Gastroesophageal sphincter (tissue), 4 donors: ENCODE measurements around the gene TBC1D1. TPM values are rescaled to one million over a fixed set of nuclear protein-coding genes. Genes with fewer than 3 reads are reported as not detected.

Source experiments
- ATAC-seq: fragments of 150-250 bp; one replicate; pipeline ENCODE4 v1.9.1; 2016; ENCODE audit warnings: mild to moderate bottlenecking, moderate library complexity
- H3K27ac ChIP-seq, 4 donors: fragments of 200-600 bp; sonication (generic) in 3 of 4; 1 replicate in 3 of 4; 2 replicates in 1 of 4; pipeline ENCODE4 v1.5.1; 2016 to 2019
- H3K27me3 ChIP-seq: fragments of 200-600 bp; sonication (generic); one replicate; pipeline ENCODE4 v1.5.1; 2019
- H3K36me3 ChIP-seq, 2 donors: fragments of 200-600 bp; sonication (generic); one replicate each; pipeline ENCODE4 v1.5.1; 2019; ENCODE audit warnings: control low read depth in 1 of 2
- H3K4me1 ChIP-seq, 3 donors: fragments of 200-600 bp; sonication (generic); 1 replicate in 2 of 3; 2 replicates in 1 of 3; pipeline ENCODE4 v1.5.1; 2016 to 2019; ENCODE audit warnings: control low read depth in 2 of 3
- H3K4me3 ChIP-seq, 2 donors: fragments of 200-600 bp; sonication (generic); one replicate each; pipeline ENCODE4 v1.5.1; 2019; ENCODE audit warnings: mild to moderate bottlenecking in 1 of 2, moderate library complexity in 1 of 2
- H3K9me3 ChIP-seq, 3 donors: fragments of 200-600 bp; sonication (generic); one replicate each; pipeline ENCODE4 v1.5.1; 2017 to 2019; ENCODE audit warnings: control low read depth in 2 of 3
- EP300 ChIP-seq: sonication (generic); formaldehyde crosslinking; IDR thresholded peaks from one replicate; pipeline ENCODE4 v1.6.1; 2017; ENCODE audit warnings: antibody characterized with exemption, mild to moderate bottlenecking
- POLR2A ChIP-seq, 2 donors: fragments of 450-650 bp; IDR thresholded peaks; one replicate each; pipeline ENCODE4 v1.6.1; 2017; ENCODE audit warnings: antibody characterized with exemption in 2 of 2, mild to moderate bottlenecking in 2 of 2, moderate library complexity in 1 of 2
- POLR2AphosphoS5 ChIP-seq: sonication (generic); formaldehyde crosslinking; IDR thresholded peaks from one replicate; pipeline ENCODE4 v1.6.1; 2017; ENCODE audit warnings: antibody characterized with exemption
- WGBS, 2 donors: methylation state at CpG; one replicate each; pipeline ENCODE4 v1.1.5; 2018; ENCODE audit warnings: low coverage in 1 of 2; 5-methylcytosine and 5-hydroxymethylcytosine counted together
- total RNA-seq, 4 donors: library from RNA; depleted of rRNA; stranded (reverse); fragments of >200 nt; gene quantifications; one replicate each; pipeline ENCODE4 v1.1.0, GENCODE V29; 2016
- TF ChIP-seq, protein P1 (sequence below), 4 experiments: fragments of 200-600 bp in 2 of 4; fragments of 450-650 bp in 2 of 4; sonication (generic) in 1 of 4; IDR thresholded peaks; one replicate each; pipeline ENCODE4 v1.5.1; 2017 to 2019; ENCODE audit warnings: antibody characterized with exemption in 4 of 4, mild to moderate bottlenecking in 2 of 4, moderate library complexity in 2 of 4

Gene TBC1D1
- total RNA-seq, 4 donors from 2014 or later = 190 to 279 (median 241) TPM

DNA sequence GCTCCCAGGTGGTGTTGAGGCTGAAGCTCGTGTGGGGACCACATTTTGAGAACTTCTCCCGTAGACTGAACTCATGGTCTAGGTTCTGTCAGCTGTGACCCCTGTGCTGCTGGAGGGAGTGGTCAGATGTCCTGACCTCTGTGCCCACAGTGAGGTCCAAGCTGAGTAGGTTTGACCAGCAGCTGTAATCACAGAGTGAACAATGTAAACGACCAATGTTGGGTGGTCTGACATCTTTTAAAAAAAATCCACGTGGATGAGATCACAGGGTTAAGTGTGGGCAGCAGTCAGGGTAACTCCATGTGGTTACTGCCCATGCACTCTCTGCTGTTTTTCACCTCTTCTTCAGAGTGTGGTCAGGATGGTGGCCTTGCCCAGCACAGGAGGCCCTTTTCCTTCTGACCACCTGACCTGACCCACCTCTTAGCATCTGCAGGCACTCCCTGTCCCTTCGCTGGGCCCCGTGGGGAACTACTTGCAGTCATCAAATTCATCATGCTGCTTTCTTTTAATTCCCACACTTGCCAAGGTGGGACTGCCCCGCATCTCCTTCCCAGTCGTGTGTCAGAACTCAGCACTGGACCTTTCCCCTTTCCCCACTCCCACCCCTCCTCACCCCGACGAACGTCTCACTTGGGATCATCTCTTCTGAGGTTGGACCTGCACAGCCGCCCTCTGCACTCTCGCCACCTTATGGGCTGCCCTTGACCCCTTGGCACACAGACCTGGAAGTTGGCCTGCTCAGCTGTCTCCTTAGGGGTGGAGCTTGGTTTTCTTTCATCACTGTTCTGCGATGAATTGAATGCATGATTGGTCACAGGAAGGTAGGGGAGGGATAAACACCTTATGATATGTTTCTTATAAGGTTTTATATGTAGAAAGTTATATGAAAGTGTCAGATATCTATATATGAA is 189.4 kb downstream of the TBC1D1 start:
- TF ChIP-seq EP300 = no peak
- TF ChIP-seq POLR2A (IDR thresholded peaks at IDR 0.05) = no peak
- TF ChIP-seq POLR2AphosphoS5 = no peak
- TF ChIP-seq, protein P1, sequence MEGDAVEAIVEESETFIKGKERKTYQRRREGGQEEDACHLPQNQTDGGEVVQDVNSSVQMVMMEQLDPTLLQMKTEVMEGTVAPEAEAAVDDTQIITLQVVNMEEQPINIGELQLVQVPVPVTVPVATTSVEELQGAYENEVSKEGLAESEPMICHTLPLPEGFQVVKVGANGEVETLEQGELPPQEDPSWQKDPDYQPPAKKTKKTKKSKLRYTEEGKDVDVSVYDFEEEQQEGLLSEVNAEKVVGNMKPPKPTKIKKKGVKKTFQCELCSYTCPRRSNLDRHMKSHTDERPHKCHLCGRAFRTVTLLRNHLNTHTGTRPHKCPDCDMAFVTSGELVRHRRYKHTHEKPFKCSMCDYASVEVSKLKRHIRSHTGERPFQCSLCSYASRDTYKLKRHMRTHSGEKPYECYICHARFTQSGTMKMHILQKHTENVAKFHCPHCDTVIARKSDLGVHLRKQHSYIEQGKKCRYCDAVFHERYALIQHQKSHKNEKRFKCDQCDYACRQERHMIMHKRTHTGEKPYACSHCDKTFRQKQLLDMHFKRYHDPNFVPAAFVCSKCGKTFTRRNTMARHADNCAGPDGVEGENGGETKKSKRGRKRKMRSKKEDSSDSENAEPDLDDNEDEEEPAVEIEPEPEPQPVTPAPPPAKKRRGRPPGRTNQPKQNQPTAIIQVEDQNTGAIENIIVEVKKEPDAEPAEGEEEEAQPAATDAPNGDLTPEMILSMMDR (IDR thresholded peaks at IDR 0.05) = no peak
- peaks cover 0 to 31% of the 10 kb centered on the region in 2 donors for H3K36me3 ChIP-seq
- WGBS, 2 donors = 82 to 93% methylated on average over 6 to 13 of the region's 14 CpGs
- no peaks in the 10 kb centered on the region for H3K9me3 ChIP-seq
- H3K4me1 ChIP-seq = peaks cover 0 to 83% (median 6%) of the 10 kb centered on the region in 3 donors
- H3K27me3 ChIP-seq = no peaks in the 10 kb centered on the region
- ATAC-seq = no peak
- no peak overlapping the region for H3K4me3 ChIP-seq
- no peak overlapping the region for H3K27ac ChIP-seq

DNA sequence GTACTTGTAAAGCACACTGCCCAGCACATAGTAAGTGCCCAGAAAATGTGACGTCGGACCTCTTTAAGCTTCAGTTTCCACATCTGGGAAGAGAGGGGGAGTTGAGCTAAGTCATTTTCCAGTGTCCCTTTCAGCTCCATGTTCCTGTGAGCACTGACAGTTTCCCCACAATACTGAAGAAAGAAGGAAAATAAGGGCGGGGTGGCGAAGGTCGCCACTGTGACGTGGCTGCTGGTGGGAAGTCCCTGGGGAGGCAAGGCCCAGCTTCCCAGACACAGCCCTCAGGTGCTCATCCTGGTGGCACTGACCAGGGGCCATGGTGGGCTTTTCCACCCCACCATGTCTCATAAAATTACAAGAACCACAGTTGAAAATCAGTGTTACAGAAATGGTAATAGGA is 191.1 kb downstream of the TBC1D1 start:
- WGBS, 2 donors = 86 to 89% methylated on average over 2 to 6 of the region's 6 CpGs
- Histone ChIP-seq H3K4me1 (peaks cover 0 to 89% (median 10%) of the 10 kb centered on the region in 3 donors), H3K4me3 (no peak overlapping the region), H3K27ac (peak overlapping the region in 3 of 4 donors; percentile 35 to 49 (median 46)), H3K9me3 (no peaks in the 10 kb centered on the region), H3K27me3 (no peaks in the 10 kb centered on the region), H3K36me3 (peaks cover 0 to 27% of the 10 kb centered on the region in 2 donors)
- no peak for ATAC-seq
- TF ChIP-seq, protein P1 (IDR thresholded peaks at IDR 0.05) = no peak
- TF ChIP-seq POLR2AphosphoS5 = no peak
- no peak for TF ChIP-seq EP300
- TF ChIP-seq POLR2A (IDR thresholded peaks at IDR 0.05) = no peak

DNA sequence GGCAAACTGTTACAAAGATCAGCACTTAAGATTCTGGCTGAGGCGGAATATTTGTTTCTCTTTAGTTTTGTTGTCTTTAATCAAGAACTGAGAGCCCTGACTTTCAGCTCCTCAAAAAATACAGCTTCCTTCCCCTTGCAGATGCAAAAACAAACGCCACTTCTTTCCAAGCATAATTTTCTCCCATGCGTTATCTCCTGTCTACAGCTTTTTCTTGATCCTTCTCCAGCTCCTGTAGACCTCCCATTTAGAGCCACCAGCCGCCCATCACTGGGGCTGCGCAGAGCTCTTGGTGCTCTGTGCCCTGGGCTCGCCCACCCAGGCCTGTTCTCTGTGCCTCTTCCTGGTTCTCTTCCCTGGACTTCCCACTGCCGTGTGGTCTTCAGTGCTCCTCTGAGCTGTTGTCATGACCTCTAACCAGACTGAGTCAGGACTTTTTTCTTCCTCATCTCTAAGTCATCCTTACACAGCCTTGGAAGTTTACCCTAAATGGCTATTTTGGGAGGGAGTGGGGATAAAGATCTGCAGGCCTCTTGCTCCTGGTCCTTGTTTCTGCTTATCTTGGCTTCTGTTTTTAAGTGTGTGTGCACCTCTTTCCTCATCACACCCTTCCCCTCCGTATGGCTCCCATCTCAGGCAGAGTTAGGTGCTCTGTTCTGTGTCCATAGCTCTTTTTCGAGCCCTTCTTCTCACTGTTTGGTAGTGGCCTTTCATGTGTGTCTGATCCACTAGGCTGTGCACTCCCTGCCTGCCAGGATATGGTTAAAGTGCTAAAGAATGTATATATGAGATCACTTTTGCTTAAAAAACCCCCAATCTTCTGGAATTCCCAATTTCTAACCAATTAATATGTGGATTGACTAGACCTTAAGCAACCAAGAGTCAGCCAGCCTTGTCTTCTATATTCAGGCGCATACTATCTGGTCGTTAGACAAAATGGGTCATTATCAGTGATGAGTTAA is 191.8 kb downstream of the TBC1D1 start:
- whole genome bisulfite sequencing, 2 donors = 66 to 87% methylated on average over 7 to 11 of the region's 11 CpGs
- Histone ChIP-seq H3K9me3 (no peaks in the 10 kb centered on the region), H3K4me1 (peaks cover 0 to 91% (median 10%) of the 10 kb centered on the region in 3 donors), H3K27me3 (no peaks in the 10 kb centered on the region), H3K36me3 (peaks cover 0 to 24% of the 10 kb centered on the region in 2 donors), H3K4me3 (no peak overlapping the region), H3K27ac (peak overlapping the region in 2 of 4 donors; percentile 46 to 49)
- ATAC-seq = peak; percentile 48
- TF ChIP-seq, protein P1 (IDR thresholded peaks at IDR 0.05) = no peak
- peak; percentile 47 for TF ChIP-seq POLR2AphosphoS5

DNA sequence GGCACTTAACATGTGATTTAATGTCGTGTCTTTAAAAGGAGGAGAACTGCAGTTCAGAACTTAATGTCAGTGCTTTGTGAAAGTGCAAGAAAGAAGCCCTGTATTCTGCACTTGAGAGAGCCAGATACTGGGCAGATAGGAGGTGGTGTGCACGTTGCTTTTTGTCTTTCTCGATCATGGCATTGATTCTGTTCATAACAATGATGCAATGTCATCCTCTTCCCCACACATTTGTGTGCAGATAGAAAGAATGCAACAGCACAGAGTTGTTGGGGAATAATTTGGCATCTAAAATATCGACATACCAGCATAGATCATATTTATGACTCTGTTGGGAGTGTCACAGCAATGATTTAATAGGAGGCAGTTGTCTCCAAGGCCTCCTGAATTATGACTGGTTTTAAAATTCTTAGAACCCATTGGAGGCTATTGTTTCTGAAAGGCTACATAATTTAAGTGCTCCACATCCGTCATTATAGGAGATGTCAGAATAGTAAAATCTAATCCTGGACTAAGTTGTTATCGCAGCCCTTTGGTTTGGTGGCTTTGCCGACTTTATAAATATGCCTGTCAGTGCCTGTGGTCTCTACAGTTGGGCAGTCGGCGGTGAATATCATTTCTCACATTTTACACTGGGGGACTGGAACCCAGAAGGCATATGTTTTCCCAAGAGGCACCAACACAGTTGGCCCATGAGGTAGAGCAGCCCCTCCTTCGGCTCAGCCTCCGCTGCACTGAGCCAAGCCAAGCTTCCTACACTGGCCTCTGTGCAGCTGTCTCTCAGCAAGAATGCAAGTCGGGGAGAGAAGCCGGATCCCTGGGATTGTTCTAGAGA is 194.2 kb downstream of the TBC1D1 start:
- ATAC-seq = no peak

More for the DNA sequence above, 194.2 kb downstream of the TBC1D1 start:
- Histone ChIP-seq H3K27me3 (no peaks in the 10 kb centered on the region), H3K4me1 (peaks cover 2 to 79% (median 10%) of the 10 kb centered on the region in 3 donors), H3K36me3 (peaks cover 0 to 32% of the 10 kb centered on the region in 2 donors), H3K9me3 (no peaks in the 10 kb centered on the region), H3K27ac (peak overlapping the region in 2 of 4 donors; percentile 1 to 12), H3K4me3 (no peak overlapping the region)
- TF ChIP-seq EP300 = no peak
- TF ChIP-seq, protein P1 (IDR thresholded peaks at IDR 0.05) = no peak
- WGBS, 2 donors = 49 to 61% methylated on average over 8 to 11 of the region's 13 CpGs
